SU-DHL-6 (cell line): ENCODE results near the gene GPR150.

Experiments
- H2AFZ ChIP-seq: fragments of 200-600 bp; sonication (generic); 2 replicates; pipeline ENCODE4 v1.6.1; 2014; ENCODE audit warnings: low read depth, mild to moderate bottlenecking, moderate library complexity, mixed read lengths, antibody characterized with exemption, low read length; ENCODE audit not compliant: severe bottlenecking
- H3F3A ChIP-seq: fragments of 200-600 bp; shearing (Covaris generic); 2 replicates; pipeline ENCODE4 v1.6.0; 2016; ENCODE audit warnings: antibody characterized with exemption, mild to moderate bottlenecking; ENCODE audit not compliant: insufficient read depth
- H3K27ac ChIP-seq: fragments of 200-600 bp; sonication (generic); 2 replicates; pipeline ENCODE4 v1.5.1; 2016; ENCODE audit warnings: low read depth, mild to moderate bottlenecking, low read length, moderate library complexity, mixed read lengths
- H3K27me3 ChIP-seq: fragments of 200-600 bp; sonication (generic), shearing (Covaris generic); 2 replicates; pipeline ENCODE4 v1.6.0; 2014; ENCODE audit warnings: mild to moderate bottlenecking, low read length
- H3K36me3 ChIP-seq: fragments of 200-600 bp; sonication (generic); 2 replicates; pipeline ENCODE4 v1.6.1; 2014; ENCODE audit warnings: mild to moderate bottlenecking, low read length, mixed read lengths
- H3K4me2 ChIP-seq: fragments of 300-600, 200-600 bp; shearing (Covaris generic), sonication (generic); 2 replicates; pipeline ENCODE4 v1.6.0; 2014; ENCODE audit warnings: low read length, low read depth, mild to moderate bottlenecking; ENCODE audit not compliant: poor library complexity, severe bottlenecking
- H3K4me3 ChIP-seq: fragments of 200-600 bp; sonication (generic); 2 replicates; pipeline ENCODE4 v1.5.1; 2014; ENCODE audit warnings: antibody characterized with exemption, low read length, mild to moderate bottlenecking, mixed read lengths; ENCODE audit not compliant: insufficient read depth, poor library complexity, severe bottlenecking
- H3K79me2 ChIP-seq: fragments of 200-600 bp; sonication (generic); 2 replicates; pipeline ENCODE4 v1.6.1; 2014; ENCODE audit warnings: mild to moderate bottlenecking, low read length, moderate library complexity; ENCODE audit not compliant: insufficient read depth
- H3K9ac ChIP-seq: fragments of 200-600 bp; sonication (generic); 2 replicates; pipeline ENCODE4 v1.7.0; 2014; ENCODE audit warnings: mild to moderate bottlenecking, low read length
- H3K9me2 ChIP-seq: fragments of 200-600 bp; sonication (generic); replicated peaks from 2 replicates; pipeline ENCODE4 v1.6.1; 2014; ENCODE audit warnings: low read length; ENCODE audit not compliant: insufficient read depth
- H3K9me3 ChIP-seq: fragments of 200-600 bp; sonication (generic); 2 replicates; pipeline ENCODE4 v1.6.1; 2014; ENCODE audit warnings: low read length, mixed read lengths; ENCODE audit not compliant: insufficient read depth
- H4K20me1 ChIP-seq: fragments of 200-600 bp; sonication (generic); 2 replicates; pipeline ENCODE4 v1.6.1; 2014; ENCODE audit warnings: low read depth, mild to moderate bottlenecking, antibody characterized with exemption, low read length, moderate library complexity, mixed read lengths
- CTCF ChIP-seq: fragments of 200-600 bp; sonication (generic); IDR thresholded peaks from one replicate; pipeline ENCODE4 v1.5.1; 2017; ENCODE audit warnings: antibody characterized with exemption, mild to moderate bottlenecking, low read length, moderate library complexity; ENCODE audit not compliant: insufficient read depth, poor library complexity, severe bottlenecking
- EZH2phosphoT487 ChIP-seq: fragments of 200-600 bp; sonication (generic), shearing (Covaris generic); conservative IDR thresholded peaks from 2 replicates; pipeline ENCODE4 v1.6.1; 2018; ENCODE audit warnings: mild to moderate bottlenecking, antibody characterized with exemption, low read length, moderate library complexity, mixed read lengths

The GPR150 gene

GRCh38 chr5:95647886-95648860 lies 28.3 kb downstream of the GPR150 start:
- no peak overlapping the region for H3K4me3 ChIP-seq
- H2AFZ ChIP-seq = peak overlapping the region; percentile 97
- no peaks in the 10 kb centered on the region for H3K36me3 ChIP-seq
- no peaks in the 10 kb centered on the region for H3K79me2 ChIP-seq
- peaks cover 24% of the 10 kb centered on the region for H3F3A ChIP-seq
- no peaks in the 10 kb centered on the region for H3K9me3 ChIP-seq
- no peak overlapping the region for H3K27ac ChIP-seq
- H3K27me3 ChIP-seq = no peaks in the 10 kb centered on the region
- no peak overlapping the region for H3K9ac ChIP-seq
- peak overlapping the region; percentile 80 for H3K4me2 ChIP-seq
- H4K20me1 ChIP-seq = no peaks in the 10 kb centered on the region
- TF ChIP-seq EZH2phosphoT487 = no peak
- no peak for TF ChIP-seq CTCF
- no peaks in the 10 kb centered on the region for H3K9me2 ChIP-seq

- Histone ChIP-seq H3K9me2 (no peaks in the 10 kb centered on the region), H3K27me3 (no peaks in the 10 kb centered on the region), H3K36me3 (no peaks in the 10 kb centered on the region), H3K4me2 (no peak overlapping the region), H3K27ac (no peak overlapping the region), H3K79me2 (no peaks in the 10 kb centered on the region), H3K4me3 (no peak overlapping the region), H3F3A (peaks cover 24% of the 10 kb centered on the region), H2AFZ (no peak overlapping the region), H3K9ac (no peak overlapping the region), H3K9me3 (no peaks in the 10 kb centered on the region), H4K20me1 (no peaks in the 10 kb centered on the region)
- TF ChIP-seq CTCF = no peak
- TF ChIP-seq EZH2phosphoT487 = no peak
Measured at GRCh38 chr5:95649274-95649673, 29.4 kb downstream of the GPR150 start.

- Histone ChIP-seq H3K27ac (no peak overlapping the region), H3K36me3 (no peaks in the 10 kb centered on the region), H3K79me2 (no peaks in the 10 kb centered on the region), H3F3A (peaks cover 22% of the 10 kb centered on the region), H2AFZ (no peak overlapping the region), H3K4me2 (no peak overlapping the region), H3K9me3 (no peaks in the 10 kb centered on the region), H3K9ac (no peak overlapping the region), H3K4me3 (no peak overlapping the region), H3K9me2 (no peaks in the 10 kb centered on the region), H4K20me1 (no peaks in the 10 kb centered on the region), H3K27me3 (no peaks in the 10 kb centered on the region)
- TF ChIP-seq CTCF (no peak), EZH2phosphoT487 (no peak)
Measured at GRCh38 chr5:95649842-95650620, 30.1 kb downstream of the GPR150 start.
